WTC11 (cell line): ENCODE measurements around the gene DISC1. TPM values are rescaled to one million over a fixed set of nuclear protein-coding genes. Genes with fewer than 3 reads are reported as not detected.

Experiments used
- ATAC-seq: fragments of 200-7000 bp; cut with Tn5 transposase; 2 replicates; pipeline ENCODE4 v1.10.0; 2021; ENCODE audit warnings: mild to moderate bottlenecking, moderate library complexity
- CTCF ChIA-PET: fragments of 300-600 bp; sonication (Branson Sonifier 250); formaldehyde crosslinking; loops from one replicate; lab custom pipeline; 2021; ENCODE audit warnings: antibody characterized with exemption; lab: Charles Lee
- POLR2A ChIA-PET: fragments of 350-600 bp; sonication (Branson Sonifier 250); formaldehyde crosslinking; loops from one replicate; lab custom pipeline; 2021; ENCODE audit warnings: antibody characterized with exemption; lab: Charles Lee
- DNase-seq: peaks from one replicate; pipeline ENCODE4 v3.0.0; 2021; ENCODE audit warnings: low spot score
- H3K27ac Mint-ChIP-seq: 2 replicates; pipeline ENCODE4 v1.8.0; 2021; ENCODE audit warnings: mixed read lengths
- H3K27me3 Mint-ChIP-seq: 2 replicates; pipeline ENCODE4 v1.8.0; 2021; ENCODE audit warnings: low read depth, mild to moderate bottlenecking, moderate library complexity, mixed read lengths
- H3K36me3 Mint-ChIP-seq: 2 replicates; pipeline ENCODE4 v1.8.0; 2021; ENCODE audit warnings: mixed read lengths
- H3K4me1 Mint-ChIP-seq: 2 replicates; pipeline ENCODE4 v1.8.0; 2022; ENCODE audit warnings: mixed read lengths
- H3K4me3 Mint-ChIP-seq: 2 replicates; pipeline ENCODE4 v1.8.0; 2021; ENCODE audit warnings: mild to moderate bottlenecking, moderate library complexity, mixed read lengths
- H3K9me3 Mint-ChIP-seq: 2 replicates; pipeline ENCODE4 v1.8.0; 2021; ENCODE audit warnings: mixed read lengths
- ELF4 ChIP-seq: sonication (generic); formaldehyde crosslinking; IDR thresholded peaks from 2 replicates; pipeline ENCODE4 v1.8.1; 2022; ENCODE audit warnings: low read depth, mild to moderate bottlenecking, moderate library complexity, missing genetic modification reagents
- EMX1 ChIP-seq: fragments of 250-450 bp; sonication (Bioruptor Pico); IDR thresholded peaks from 2 replicates; pipeline ENCODE4 v1.8.0; 2021; ENCODE audit warnings: mild to moderate bottlenecking
- FOXP1 ChIP-seq: sonication (generic); formaldehyde crosslinking; IDR thresholded peaks from 2 replicates; pipeline ENCODE4 v1.8.0; 2022; ENCODE audit warnings: missing genetic modification reagents, mild to moderate bottlenecking, moderate library complexity, borderline replicate concordance
- GRHL2 ChIP-seq: fragments of 250-450 bp; sonication (Bioruptor Pico); IDR thresholded peaks from 2 replicates; pipeline ENCODE4 v1.8.0; 2022; ENCODE audit warnings: mild to moderate bottlenecking, moderate library complexity; ENCODE audit not compliant: insufficient replicate concordance, severe bottlenecking
- HMGA2 ChIP-seq: fragments of 250-450 bp; sonication (Bioruptor Pico); IDR thresholded peaks from 2 replicates; pipeline ENCODE4 v1.4.0; 2021; ENCODE audit warnings: mild to moderate bottlenecking, moderate library complexity
- IRF2 ChIP-seq: sonication (generic); formaldehyde crosslinking; IDR thresholded peaks from 2 replicates; pipeline ENCODE4 v1.8.0; 2022; ENCODE audit warnings: low read depth, missing genetic modification reagents, borderline replicate concordance
- JAZF1 ChIP-seq: fragments of 250-450 bp; sonication (Bioruptor Pico); IDR thresholded peaks from 2 replicates; pipeline ENCODE4 v1.9.0; 2021; ENCODE audit warnings: moderate library complexity, mild to moderate bottlenecking, inconsistent platforms
- MXD4 ChIP-seq: fragments of 250-450 bp; sonication (Bioruptor Pico); IDR thresholded peaks from 2 replicates; pipeline ENCODE4 v1.8.0; 2021; ENCODE audit warnings: mild to moderate bottlenecking, moderate library complexity, borderline replicate concordance
- NFATC4 ChIP-seq: fragments of 250-450 bp; sonication (Bioruptor Pico); IDR thresholded peaks from 2 replicates; pipeline ENCODE4 v1.9.0; 2021; ENCODE audit warnings: mild to moderate bottlenecking
- NFYB ChIP-seq: sonication (generic); formaldehyde crosslinking; conservative IDR thresholded peaks from 2 replicates; pipeline ENCODE4 v1.8.0; 2022; ENCODE audit warnings: low read depth, missing genetic modification reagents
- NR1H2 ChIP-seq: sonication (generic); formaldehyde crosslinking; IDR thresholded peaks from 2 replicates; pipeline ENCODE4 v1.9.0; 2021; ENCODE audit warnings: mild to moderate bottlenecking, moderate library complexity, missing genetic modification reagents
- RORB ChIP-seq: fragments of 250-450 bp; sonication (Bioruptor Pico); IDR thresholded peaks from 2 replicates; pipeline ENCODE4 v1.9.0; 2021; ENCODE audit warnings: mild to moderate bottlenecking
- SMAD4 ChIP-seq: sonication (generic); formaldehyde crosslinking; IDR thresholded peaks from 2 replicates; pipeline ENCODE4 v1.8.0; 2022; ENCODE audit warnings: mild to moderate bottlenecking, missing genetic modification reagents
- SP1 ChIP-seq: sonication (generic); formaldehyde crosslinking; conservative IDR thresholded peaks from 2 replicates; pipeline ENCODE4 v1.8.1; 2022; ENCODE audit warnings: missing genetic modification reagents
- TCF7 ChIP-seq: sonication (generic); formaldehyde crosslinking; IDR thresholded peaks from 2 replicates; pipeline ENCODE4 v1.8.0; 2022; ENCODE audit warnings: mild to moderate bottlenecking, low read depth, missing genetic modification reagents, moderate library complexity
- ZNF138 ChIP-seq: sonication (generic); formaldehyde crosslinking; conservative IDR thresholded peaks from 2 replicates; pipeline ENCODE4 v1.8.1; 2022; ENCODE audit warnings: mild to moderate bottlenecking, moderate library complexity, missing genetic modification reagents
- ZNF219 ChIP-seq: sonication (generic); formaldehyde crosslinking; IDR thresholded peaks from 2 replicates; pipeline ENCODE4 v1.8.0; 2023; ENCODE audit warnings: missing genetic modification reagents, mild to moderate bottlenecking, borderline replicate concordance
- ZNF671 ChIP-seq: fragments of 250-450 bp; sonication (Bioruptor Pico); IDR thresholded peaks from 2 replicates; pipeline ENCODE4 v1.8.0; 2021; ENCODE audit warnings: mild to moderate bottlenecking
- total RNA-seq: library from RNA; stranded (reverse); gene quantifications from 3 replicates; pipeline ENCODE4 v1.2.3, GENCODE V29; 2021
- TF ChIP-seq, protein P1 (sequence below): sonication (generic); formaldehyde crosslinking; IDR thresholded peaks from 2 replicates; pipeline ENCODE4 v1.8.1; 2022; ENCODE audit warnings: missing genetic modification reagents, borderline replicate concordance
- TF ChIP-seq, protein P2 (sequence below): fragments of 250-450 bp; sonication (Bioruptor Pico); IDR thresholded peaks from 2 replicates; pipeline ENCODE4 v1.9.0; 2021; ENCODE audit warnings: mild to moderate bottlenecking
- TF ChIP-seq, protein P3 (sequence below): fragments of 250-450 bp; sonication (Bioruptor Pico); IDR thresholded peaks from 2 replicates; pipeline ENCODE4 v1.9.0; 2021; ENCODE audit warnings: mild to moderate bottlenecking
- TF ChIP-seq, protein P4 (sequence below): sonication (generic); formaldehyde crosslinking; IDR thresholded peaks from 2 replicates; pipeline ENCODE4 v1.8.1; 2022; ENCODE audit warnings: mild to moderate bottlenecking, missing genetic modification reagents, moderate library complexity, borderline replicate concordance
- TF ChIP-seq, protein P5 (sequence below): sonication (generic); formaldehyde crosslinking; IDR thresholded peaks from 2 replicates; pipeline ENCODE4 v1.8.0; 2023; ENCODE audit warnings: mild to moderate bottlenecking, missing genetic modification reagents

DISC1 gene
- total RNA-seq, 1 experiment from 2014 or later, result 5.5 TPM

DNA sequence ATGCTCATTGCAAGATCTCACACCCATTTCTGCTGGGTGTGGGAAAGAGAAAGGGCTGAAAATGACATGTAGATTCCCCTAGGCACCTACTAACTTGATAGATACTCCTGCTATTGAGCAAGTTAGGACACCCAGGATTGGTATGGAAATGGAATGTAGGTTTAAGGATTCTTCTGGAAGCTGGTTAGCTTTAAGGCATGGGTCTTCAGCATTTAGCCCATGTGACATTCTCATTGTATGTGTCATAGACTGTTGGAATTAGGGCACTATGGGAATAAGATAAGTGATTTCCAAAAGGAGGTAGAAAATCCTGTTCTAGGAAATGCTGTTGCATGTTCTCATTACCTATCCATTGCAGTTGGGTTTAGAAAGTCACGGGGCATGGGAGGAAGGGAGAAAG is 76.2 kb downstream of the DISC1 start:
- H3K27ac Mint-ChIP-seq, result no peak overlapping the region
- POLR2A ChIA-PET, result interaction anchor here (0.6 kb wide), 1 partner anchor 100 kb away, joined by 4 read pairs; no protein-coding TSS in a partner anchor
- no peaks in the 10 kb centered on the region for H3K36me3 Mint-ChIP-seq
- CTCF ChIA-PET, result interaction anchor here (0.6 kb wide), 1 partner anchor 8 kb away, joined by 4 read pairs; no protein-coding TSS in a partner anchor
- peaks cover 6% of the 10 kb centered on the region; the same call in 1 of the 2 replicates for H3K9me3 Mint-ChIP-seq
- H3K27me3 Mint-ChIP-seq, result no peaks in the 10 kb centered on the region
- ATAC-seq (no peak), DNase-seq (no peak)
- no peaks in the 10 kb centered on the region for H3K4me1 Mint-ChIP-seq
- H3K4me3 Mint-ChIP-seq, result no peak overlapping the region
- no peak for TF ChIP-seq EMX1 (CRISPR knock-in tag)
- TF ChIP-seq GRHL2 (CRISPR knock-in tag), result no peak
- no peak for TF ChIP-seq ELF4 (CRISPR knock-in tag)
- TF ChIP-seq, protein P1, sequence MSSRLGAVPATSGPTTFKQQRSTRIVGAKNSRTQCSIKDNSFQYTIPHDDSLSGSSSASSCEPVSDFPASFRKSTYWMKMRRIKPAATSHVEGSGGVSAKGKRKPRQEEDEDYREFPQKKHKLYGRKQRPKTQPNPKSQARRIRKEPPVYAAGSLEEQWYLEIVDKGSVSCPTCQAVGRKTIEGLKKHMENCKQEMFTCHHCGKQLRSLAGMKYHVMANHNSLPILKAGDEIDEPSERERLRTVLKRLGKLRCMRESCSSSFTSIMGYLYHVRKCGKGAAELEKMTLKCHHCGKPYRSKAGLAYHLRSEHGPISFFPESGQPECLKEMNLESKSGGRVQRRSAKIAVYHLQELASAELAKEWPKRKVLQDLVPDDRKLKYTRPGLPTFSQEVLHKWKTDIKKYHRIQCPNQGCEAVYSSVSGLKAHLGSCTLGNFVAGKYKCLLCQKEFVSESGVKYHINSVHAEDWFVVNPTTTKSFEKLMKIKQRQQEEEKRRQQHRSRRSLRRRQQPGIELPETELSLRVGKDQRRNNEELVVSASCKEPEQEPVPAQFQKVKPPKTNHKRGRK (CRISPR knock-in tag), result no peak
- no peak for TF ChIP-seq NR1H2 (CRISPR knock-in tag)
- TF ChIP-seq RORB (CRISPR knock-in tag), result no peak
- no peak for TF ChIP-seq ZNF138 (CRISPR knock-in tag)
- no peak for TF ChIP-seq MXD4 (CRISPR knock-in tag)

DNA sequence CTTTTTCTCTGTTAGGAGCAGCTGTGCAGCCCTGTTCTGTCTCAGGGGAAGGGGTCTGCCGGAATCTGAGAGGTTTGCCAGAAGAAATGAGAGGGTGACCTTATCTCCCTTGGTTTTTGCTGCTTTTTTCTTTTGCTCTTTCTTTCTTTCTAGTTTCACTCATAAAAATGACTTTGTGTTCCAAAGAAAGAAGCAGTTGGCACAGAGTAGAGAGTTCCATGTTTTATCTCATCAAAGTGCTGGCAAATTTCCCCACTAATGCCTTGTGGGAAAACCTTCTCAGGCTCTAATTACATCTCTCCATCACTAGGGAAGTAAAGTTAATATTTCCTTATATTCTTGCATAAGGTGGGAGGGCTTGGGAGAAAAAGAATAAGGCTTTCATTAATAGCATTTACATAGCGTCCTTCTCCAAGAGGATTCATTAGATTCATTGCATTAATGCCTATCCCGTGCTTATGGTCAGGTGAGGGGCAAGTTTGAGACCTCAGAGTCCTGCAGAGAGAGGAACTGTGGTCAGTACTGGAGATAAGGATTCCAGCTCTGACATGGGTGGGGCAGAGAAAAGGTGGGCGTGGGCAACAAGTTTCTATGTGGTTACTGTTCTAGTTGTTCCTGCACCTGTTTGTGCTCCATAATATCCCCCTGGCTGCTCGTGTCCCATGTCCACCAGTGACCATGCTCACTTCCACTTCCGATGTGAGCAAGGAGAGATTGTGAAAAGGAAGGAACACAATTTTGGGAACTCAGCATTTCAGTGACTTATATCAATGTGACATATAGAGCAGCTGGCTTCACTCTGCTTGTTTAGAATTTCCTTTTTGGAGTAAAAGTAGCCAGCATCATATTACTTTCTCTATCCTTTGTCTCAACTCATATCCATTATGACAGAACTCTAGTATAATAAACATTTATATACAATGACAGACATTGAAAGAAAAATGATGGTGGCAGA is 79.5 kb downstream of the DISC1 start:
- peaks cover 5% of the 10 kb centered on the region; the same call in 1 of the 2 replicates for H3K4me1 Mint-ChIP-seq
- CTCF ChIA-PET, result no interaction called here
- ATAC-seq, result no peak
- H3K9me3 Mint-ChIP-seq, result 0 out of 2 replicates have a peak, but pooled peaks cover under 1% of the 10 kb centered on the region
- no peaks in the 10 kb centered on the region for H3K27me3 Mint-ChIP-seq
- H3K27ac Mint-ChIP-seq, result no peak overlapping the region
- no peaks in the 10 kb centered on the region for H3K36me3 Mint-ChIP-seq
- no peak overlapping the region for H3K4me3 Mint-ChIP-seq
- TF ChIP-seq FOXP1 (CRISPR knock-in tag) (no peak), SMAD4 (CRISPR knock-in tag) (no peak), TCF7 (no peak), NFYB (CRISPR knock-in tag) (no peak), IRF2 (CRISPR knock-in tag) (no peak)
- TF ChIP-seq, protein P2, sequence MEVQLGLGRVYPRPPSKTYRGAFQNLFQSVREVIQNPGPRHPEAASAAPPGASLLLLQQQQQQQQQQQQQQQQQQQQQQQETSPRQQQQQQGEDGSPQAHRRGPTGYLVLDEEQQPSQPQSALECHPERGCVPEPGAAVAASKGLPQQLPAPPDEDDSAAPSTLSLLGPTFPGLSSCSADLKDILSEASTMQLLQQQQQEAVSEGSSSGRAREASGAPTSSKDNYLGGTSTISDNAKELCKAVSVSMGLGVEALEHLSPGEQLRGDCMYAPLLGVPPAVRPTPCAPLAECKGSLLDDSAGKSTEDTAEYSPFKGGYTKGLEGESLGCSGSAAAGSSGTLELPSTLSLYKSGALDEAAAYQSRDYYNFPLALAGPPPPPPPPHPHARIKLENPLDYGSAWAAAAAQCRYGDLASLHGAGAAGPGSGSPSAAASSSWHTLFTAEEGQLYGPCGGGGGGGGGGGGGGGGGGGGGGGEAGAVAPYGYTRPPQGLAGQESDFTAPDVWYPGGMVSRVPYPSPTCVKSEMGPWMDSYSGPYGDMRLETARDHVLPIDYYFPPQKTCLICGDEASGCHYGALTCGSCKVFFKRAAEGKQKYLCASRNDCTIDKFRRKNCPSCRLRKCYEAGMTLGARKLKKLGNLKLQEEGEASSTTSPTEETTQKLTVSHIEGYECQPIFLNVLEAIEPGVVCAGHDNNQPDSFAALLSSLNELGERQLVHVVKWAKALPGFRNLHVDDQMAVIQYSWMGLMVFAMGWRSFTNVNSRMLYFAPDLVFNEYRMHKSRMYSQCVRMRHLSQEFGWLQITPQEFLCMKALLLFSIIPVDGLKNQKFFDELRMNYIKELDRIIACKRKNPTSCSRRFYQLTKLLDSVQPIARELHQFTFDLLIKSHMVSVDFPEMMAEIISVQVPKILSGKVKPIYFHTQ (CRISPR knock-in tag), result no peak
- TF ChIP-seq, protein P3, sequence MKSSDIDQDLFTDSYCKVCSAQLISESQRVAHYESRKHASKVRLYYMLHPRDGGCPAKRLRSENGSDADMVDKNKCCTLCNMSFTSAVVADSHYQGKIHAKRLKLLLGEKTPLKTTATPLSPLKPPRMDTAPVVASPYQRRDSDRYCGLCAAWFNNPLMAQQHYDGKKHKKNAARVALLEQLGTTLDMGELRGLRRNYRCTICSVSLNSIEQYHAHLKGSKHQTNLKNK (CRISPR knock-in tag), result no peak
- TF ChIP-seq, all 79 proteins: peak for 0
- DNase-seq, result no peak
- POLR2A ChIA-PET, result no interaction called here

DNA sequence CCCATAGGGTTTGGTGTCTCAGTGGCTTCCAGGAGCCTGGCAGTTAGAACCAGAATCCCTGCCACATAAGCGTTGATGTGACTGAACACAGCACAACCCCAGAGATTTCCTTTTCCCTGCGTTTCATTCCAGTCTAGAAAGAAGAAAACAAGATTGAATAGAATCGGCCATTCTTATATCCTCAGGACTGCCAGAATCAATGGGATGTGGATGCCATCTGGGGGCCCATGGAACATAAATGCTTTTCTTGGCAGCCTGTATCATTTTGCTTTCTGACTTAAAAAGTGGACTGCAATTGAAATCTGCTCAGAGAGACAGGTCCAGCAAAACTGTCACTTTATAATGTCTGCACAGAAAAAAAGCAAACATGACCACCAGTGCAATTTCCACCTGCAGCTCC is 80.3 kb downstream of the DISC1 start:
- no peak overlapping the region for H3K27ac Mint-ChIP-seq
- ChIA-PET POLR2A (no interaction called here), CTCF (no interaction called here)
- no peak for ATAC-seq
- no peaks in the 10 kb centered on the region for H3K27me3 Mint-ChIP-seq
- no peaks in the 10 kb centered on the region for H3K36me3 Mint-ChIP-seq
- H3K4me1 Mint-ChIP-seq, result peaks cover 5% of the 10 kb centered on the region; the same call in 1 of the 2 replicates
- no peak overlapping the region for H3K4me3 Mint-ChIP-seq
- DNase-seq, result no peak
- no peaks in the 10 kb centered on the region for H3K9me3 Mint-ChIP-seq
- TF ChIP-seq ZNF671 (no peak), SP1 (CRISPR knock-in tag) (no peak), FOXP1 (CRISPR knock-in tag) (no peak), JAZF1 (no peak), NFATC4 (CRISPR knock-in tag) (no peak), HMGA2 (no peak), ZNF219 (CRISPR knock-in tag) (no peak), EMX1 (CRISPR knock-in tag) (no peak), SMAD4 (CRISPR knock-in tag) (no peak)
- TF ChIP-seq, protein P4, sequence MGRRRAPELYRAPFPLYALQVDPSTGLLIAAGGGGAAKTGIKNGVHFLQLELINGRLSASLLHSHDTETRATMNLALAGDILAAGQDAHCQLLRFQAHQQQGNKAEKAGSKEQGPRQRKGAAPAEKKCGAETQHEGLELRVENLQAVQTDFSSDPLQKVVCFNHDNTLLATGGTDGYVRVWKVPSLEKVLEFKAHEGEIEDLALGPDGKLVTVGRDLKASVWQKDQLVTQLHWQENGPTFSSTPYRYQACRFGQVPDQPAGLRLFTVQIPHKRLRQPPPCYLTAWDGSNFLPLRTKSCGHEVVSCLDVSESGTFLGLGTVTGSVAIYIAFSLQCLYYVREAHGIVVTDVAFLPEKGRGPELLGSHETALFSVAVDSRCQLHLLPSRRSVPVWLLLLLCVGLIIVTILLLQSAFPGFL (CRISPR knock-in tag), result no peak
- TF ChIP-seq, protein P5, sequence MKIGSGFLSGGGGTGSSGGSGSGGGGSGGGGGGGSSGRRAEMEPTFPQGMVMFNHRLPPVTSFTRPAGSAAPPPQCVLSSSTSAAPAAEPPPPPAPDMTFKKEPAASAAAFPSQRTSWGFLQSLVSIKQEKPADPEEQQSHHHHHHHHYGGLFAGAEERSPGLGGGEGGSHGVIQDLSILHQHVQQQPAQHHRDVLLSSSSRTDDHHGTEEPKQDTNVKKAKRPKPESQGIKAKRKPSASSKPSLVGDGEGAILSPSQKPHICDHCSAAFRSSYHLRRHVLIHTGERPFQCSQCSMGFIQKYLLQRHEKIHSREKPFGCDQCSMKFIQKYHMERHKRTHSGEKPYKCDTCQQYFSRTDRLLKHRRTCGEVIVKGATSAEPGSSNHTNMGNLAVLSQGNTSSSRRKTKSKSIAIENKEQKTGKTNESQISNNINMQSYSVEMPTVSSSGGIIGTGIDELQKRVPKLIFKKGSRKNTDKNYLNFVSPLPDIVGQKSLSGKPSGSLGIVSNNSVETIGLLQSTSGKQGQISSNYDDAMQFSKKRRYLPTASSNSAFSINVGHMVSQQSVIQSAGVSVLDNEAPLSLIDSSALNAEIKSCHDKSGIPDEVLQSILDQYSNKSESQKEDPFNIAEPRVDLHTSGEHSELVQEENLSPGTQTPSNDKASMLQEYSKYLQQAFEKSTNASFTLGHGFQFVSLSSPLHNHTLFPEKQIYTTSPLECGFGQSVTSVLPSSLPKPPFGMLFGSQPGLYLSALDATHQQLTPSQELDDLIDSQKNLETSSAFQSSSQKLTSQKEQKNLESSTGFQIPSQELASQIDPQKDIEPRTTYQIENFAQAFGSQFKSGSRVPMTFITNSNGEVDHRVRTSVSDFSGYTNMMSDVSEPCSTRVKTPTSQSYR, result no peak
